Measurements from ENCODE around the gene NOX3.

The NOX3 gene

GRCh38 chr6:155388591-155388990 is 67.0 kb downstream of the NOX3 start:
- Mint-ChIP-seq H3K36me3 (ENCODE audit: low read depth) (peaks cover 4% of the 10 kb centered on the region), H3K9me3 (peaks cover 32% of the 10 kb centered on the region), H3K27me3 (ENCODE audit: low read depth) (no peaks in the 10 kb centered on the region), H3K27ac (no peak overlapping the region), H3K4me3 (no peak overlapping the region), H3K4me1 (ENCODE audit: low read depth) (no peaks in the 10 kb centered on the region)

- H3K4me1 Mint-ChIP-seq (ENCODE audit: low read depth): no peaks in the 10 kb centered on the region
- H3K4me3 Mint-ChIP-seq: no peak overlapping the region
- H3K9me3 Mint-ChIP-seq: peaks cover 32% of the 10 kb centered on the region
- peaks cover 4% of the 10 kb centered on the region for H3K36me3 Mint-ChIP-seq (ENCODE audit: low read depth)
- H3K27ac Mint-ChIP-seq: no peak overlapping the region
- H3K27me3 Mint-ChIP-seq (ENCODE audit: low read depth): no peaks in the 10 kb centered on the region
These were observed 68.2 kb downstream of the NOX3 start for GRCh38 chr6:155387481-155387880.

GRCh38 chr6:155384321-155384952 is 71.2 kb downstream of the NOX3 start:
- Mint-ChIP-seq H3K27me3 (ENCODE audit: low read depth) (no peaks in the 10 kb centered on the region), H3K4me1 (ENCODE audit: low read depth) (no peaks in the 10 kb centered on the region), H3K36me3 (ENCODE audit: low read depth) (peaks cover 4% of the 10 kb centered on the region), H3K4me3 (no peak overlapping the region), H3K9me3 (peaks cover 24% of the 10 kb centered on the region), H3K27ac (no peak overlapping the region)

- Mint-ChIP-seq H3K27ac (no peak overlapping the region), H3K9me3 (peaks cover 19% of the 10 kb centered on the region), H3K4me3 (no peak overlapping the region), H3K27me3 (ENCODE audit: low read depth) (no peaks in the 10 kb centered on the region), H3K36me3 (ENCODE audit: low read depth) (no peaks in the 10 kb centered on the region), H3K4me1 (ENCODE audit: low read depth) (no peaks in the 10 kb centered on the region)
These were observed 71.7 kb downstream of the NOX3 start for GRCh38 chr6:155383913-155384312.

GRCh38 chr6:155382338-155382685 is 73.3 kb downstream of the NOX3 start:
- Mint-ChIP-seq H3K4me1 (ENCODE audit: low read depth) (no peaks in the 10 kb centered on the region), H3K4me3 (no peak overlapping the region), H3K27me3 (ENCODE audit: low read depth) (no peaks in the 10 kb centered on the region), H3K9me3 (peaks cover 12% of the 10 kb centered on the region), H3K36me3 (ENCODE audit: low read depth) (no peaks in the 10 kb centered on the region), H3K27ac (no peak overlapping the region)

- Mint-ChIP-seq H3K4me3 (no peak overlapping the region), H3K9me3 (peaks cover 7% of the 10 kb centered on the region), H3K4me1 (ENCODE audit: low read depth) (no peaks in the 10 kb centered on the region), H3K36me3 (ENCODE audit: low read depth) (no peaks in the 10 kb centered on the region), H3K27me3 (ENCODE audit: low read depth) (no peaks in the 10 kb centered on the region), H3K27ac (no peak overlapping the region)
These were observed 73.8 kb downstream of the NOX3 start for GRCh38 chr6:155381673-155382337.

GRCh38 chr6:155380666-155381332 is 74.8 kb downstream of the NOX3 start:
- Mint-ChIP-seq H3K27ac (no peak overlapping the region), H3K4me3 (no peak overlapping the region), H3K9me3 (no peaks in the 10 kb centered on the region), H3K27me3 (ENCODE audit: low read depth) (no peaks in the 10 kb centered on the region), H3K36me3 (ENCODE audit: low read depth) (no peaks in the 10 kb centered on the region), H3K4me1 (ENCODE audit: low read depth) (no peaks in the 10 kb centered on the region)

- Mint-ChIP-seq H3K4me3 (no peak overlapping the region), H3K4me1 (ENCODE audit: low read depth) (no peaks in the 10 kb centered on the region), H3K27me3 (ENCODE audit: low read depth) (no peaks in the 10 kb centered on the region), H3K27ac (no peak overlapping the region), H3K9me3 (no peaks in the 10 kb centered on the region), H3K36me3 (ENCODE audit: low read depth) (no peaks in the 10 kb centered on the region)
These were observed 76.9 kb downstream of the NOX3 start for GRCh38 chr6:155378724-155379123.

GRCh38 chr6:155378276-155378675 is 77.4 kb downstream of the NOX3 start:
- Mint-ChIP-seq H3K4me1 (ENCODE audit: low read depth) (no peaks in the 10 kb centered on the region), H3K27ac (no peak overlapping the region)

GRCh38 chr6:155377061-155377460 is 78.6 kb downstream of the NOX3 start:
- H3K36me3 Mint-ChIP-seq (ENCODE audit: low read depth): no peaks in the 10 kb centered on the region
- no peaks in the 10 kb centered on the region for H3K9me3 Mint-ChIP-seq
- H3K27me3 Mint-ChIP-seq (ENCODE audit: low read depth): no peaks in the 10 kb centered on the region
- H3K4me3 Mint-ChIP-seq: no peak overlapping the region
- no peaks in the 10 kb centered on the region for H3K4me1 Mint-ChIP-seq (ENCODE audit: low read depth)
- no peak overlapping the region for H3K27ac Mint-ChIP-seq

More at GRCh38 chr6:155378276-155378675, 77.4 kb downstream of the NOX3 start:
- Mint-ChIP-seq H3K36me3 (ENCODE audit: low read depth) (no peaks in the 10 kb centered on the region), H3K4me3 (no peak overlapping the region), H3K27me3 (ENCODE audit: low read depth) (no peaks in the 10 kb centered on the region), H3K9me3 (no peaks in the 10 kb centered on the region)

- no peaks in the 10 kb centered on the region for H3K36me3 Mint-ChIP-seq (ENCODE audit: low read depth)
- H3K9me3 Mint-ChIP-seq: no peaks in the 10 kb centered on the region
- H3K4me3 Mint-ChIP-seq: no peak overlapping the region
- H3K27me3 Mint-ChIP-seq (ENCODE audit: low read depth): no peaks in the 10 kb centered on the region
- no peak overlapping the region for H3K27ac Mint-ChIP-seq
- no peaks in the 10 kb centered on the region for H3K4me1 Mint-ChIP-seq (ENCODE audit: low read depth)
These were observed 79.8 kb downstream of the NOX3 start for GRCh38 chr6:155375801-155376200.

- Mint-ChIP-seq H3K27ac (no peak overlapping the region), H3K27me3 (ENCODE audit: low read depth) (no peaks in the 10 kb centered on the region), H3K9me3 (no peaks in the 10 kb centered on the region), H3K36me3 (ENCODE audit: low read depth) (no peaks in the 10 kb centered on the region), H3K4me1 (ENCODE audit: low read depth) (no peaks in the 10 kb centered on the region), H3K4me3 (no peak overlapping the region)
These were observed 81.0 kb downstream of the NOX3 start for GRCh38 chr6:155374681-155375080.

- H3K4me3 Mint-ChIP-seq: no peak overlapping the region
- H3K4me1 Mint-ChIP-seq (ENCODE audit: low read depth): no peaks in the 10 kb centered on the region
- H3K27ac Mint-ChIP-seq: no peak overlapping the region
- H3K9me3 Mint-ChIP-seq: no peaks in the 10 kb centered on the region
- H3K27me3 Mint-ChIP-seq (ENCODE audit: low read depth): no peaks in the 10 kb centered on the region
- no peaks in the 10 kb centered on the region for H3K36me3 Mint-ChIP-seq (ENCODE audit: low read depth)
These were observed 82.4 kb downstream of the NOX3 start for GRCh38 chr6:155373276-155373675.

GRCh38 chr6:155372256-155372655 is 83.4 kb downstream of the NOX3 start:
- no peaks in the 10 kb centered on the region for H3K36me3 Mint-ChIP-seq (ENCODE audit: low read depth)
- no peaks in the 10 kb centered on the region for H3K4me1 Mint-ChIP-seq (ENCODE audit: low read depth)
- H3K27ac Mint-ChIP-seq: no peak overlapping the region
- H3K27me3 Mint-ChIP-seq (ENCODE audit: low read depth): no peaks in the 10 kb centered on the region
- H3K4me3 Mint-ChIP-seq: no peak overlapping the region
- no peaks in the 10 kb centered on the region for H3K9me3 Mint-ChIP-seq

- Mint-ChIP-seq H3K36me3 (ENCODE audit: low read depth) (no peaks in the 10 kb centered on the region), H3K27ac (no peak overlapping the region), H3K9me3 (no peaks in the 10 kb centered on the region), H3K4me3 (no peak overlapping the region), H3K27me3 (ENCODE audit: low read depth) (no peaks in the 10 kb centered on the region), H3K4me1 (ENCODE audit: low read depth) (no peaks in the 10 kb centered on the region)
These were observed 84.4 kb downstream of the NOX3 start for GRCh38 chr6:155371230-155371629.

Data from T-helper 1 cell treated with Interleukin-12 subunit alpha and Interleukin-12 subunit beta and Interleukin-4 antibody, amounts not matched to agents 30 μg/mL and 1 μg/mL, for 36 hours (primary cell).